Smooth muscle cell (in vitro differentiated cells): ENCODE results near the gene ARIH1. TPM values are rescaled to one million over a fixed set of nuclear protein-coding genes. Genes with fewer than 3 reads are reported as not detected.

ENCODE experiments used
- DNase-seq: peaks from one replicate; lab custom pipeline; 2025; ENCODE audit not compliant: unreplicated experiment; lab: John Stamatoyannopoulos, UW
- H2AFZ ChIP-seq: fragments of 200-600 bp; sonication (generic); 2 replicates; pipeline ENCODE4 v1.6.0; 2016; ENCODE audit warnings: antibody characterized with exemption, low read depth, mild to moderate bottlenecking
- H3F3A ChIP-seq: fragments of 200-600 bp; sonication (generic); 2 replicates; pipeline ENCODE4 v1.6.0; 2017; ENCODE audit warnings: antibody characterized with exemption, low read depth
- H3K27ac ChIP-seq: fragments of 200-600 bp; sonication (generic); 2 replicates; pipeline ENCODE4 v1.5.1; 2016; ENCODE audit warnings: low read depth, mild to moderate bottlenecking
- H3K27me3 ChIP-seq: fragments of 200-600 bp; sonication (generic); 2 replicates; pipeline ENCODE4 v1.6.1; 2016; ENCODE audit warnings: low read depth, mild to moderate bottlenecking
- H3K36me3 ChIP-seq: fragments of 200-600 bp; sonication (generic); 2 replicates; pipeline ENCODE4 v1.5.1; 2016; ENCODE audit warnings: low read depth
- H3K4me1 ChIP-seq: fragments of 200-600 bp; sonication (generic); 2 replicates; pipeline ENCODE4 v1.5.1; 2016; ENCODE audit warnings: low read depth
- H3K4me2 ChIP-seq: fragments of 200-600 bp; sonication (generic); 2 replicates; pipeline ENCODE4 v1.6.0; 2016; ENCODE audit warnings: mild to moderate bottlenecking
- H3K4me3 ChIP-seq: fragments of 200-600 bp; sonication (generic); 2 replicates; pipeline ENCODE4 v1.5.1; 2016; ENCODE audit warnings: mild to moderate bottlenecking
- H3K79me2 ChIP-seq: fragments of 200-600 bp; sonication (generic); 2 replicates; pipeline ENCODE4 v1.6.0; 2016; ENCODE audit warnings: low read depth, mild to moderate bottlenecking
- H3K9ac ChIP-seq: fragments of 200-600 bp; sonication (generic); 2 replicates; pipeline ENCODE4 v1.6.0; 2016; ENCODE audit warnings: low read depth
- H3K9me3 ChIP-seq: fragments of 200-600 bp; sonication (generic); replicated peaks from 2 replicates; pipeline ENCODE4 v1.5.1; 2016; ENCODE audit warnings: low read depth
- H4K20me1 ChIP-seq: fragments of 200-600 bp; sonication (generic); 2 replicates; pipeline ENCODE4 v1.6.0; 2016; ENCODE audit warnings: low read depth
- CTCF ChIP-seq: fragments of 200-600 bp; sonication (generic); IDR thresholded peaks from 2 replicates; pipeline ENCODE4 v1.5.1; 2017; ENCODE audit warnings: borderline replicate concordance, mild to moderate bottlenecking, antibody characterized with exemption; ENCODE audit not compliant: insufficient read depth, poor library complexity, severe bottlenecking
- WGBS: methylation state at CpG from one replicate; pipeline ENCODE4 v1.1.7; 2016; ENCODE audit warnings: low lambda C conversion rate; 5-methylcytosine and 5-hydroxymethylcytosine counted together
- polyA plus RNA-seq: library from polyadenylated mRNA; unstranded; fragments of >200 nt; fragmentation: Nextera tagmentation; extraction: Ambion mirVana; gene quantifications from 2 replicates; pipeline ENCODE4 v1.2.1, GENCODE V29; 2016
- total RNA-seq: library from RNA; depleted of rRNA; stranded (reverse); fragments of >200 nt; gene quantifications from 2 replicates; pipeline ENCODE4 v1.2.3, GENCODE V29; 2014

ARIH1 gene
- total and polyA plus RNA-seq, 2 experiments from 2014 or later = 54.3 to 96.3 TPM

GRCh38 chr15:72460402-72460801 is 13.7 kb upstream of the ARIH1 start:
- H3K4me3 ChIP-seq = no peak overlapping the region
- H3K4me2 ChIP-seq = no peak overlapping the region
- H3F3A ChIP-seq = no peaks in the 10 kb centered on the region
- H3K9ac ChIP-seq = no peak overlapping the region
- H3K79me2 ChIP-seq = no peaks in the 10 kb centered on the region
- H3K4me1 ChIP-seq = no peaks in the 10 kb centered on the region
- no peaks in the 10 kb centered on the region for H3K36me3 ChIP-seq
- no peaks in the 10 kb centered on the region for H4K20me1 ChIP-seq
- H2AFZ ChIP-seq = no peak overlapping the region
- no peak for DNase-seq
- TF ChIP-seq CTCF = no peak
- 85% methylated on average over 3 of the region's 3 CpGs for WGBS
- no peaks in the 10 kb centered on the region for H3K27me3 ChIP-seq
- no peak overlapping the region for H3K27ac ChIP-seq
- H3K9me3 ChIP-seq = no peaks in the 10 kb centered on the region

- no peaks in the 10 kb centered on the region for H3K79me2 ChIP-seq
- H3F3A ChIP-seq = no peaks in the 10 kb centered on the region
- no peak overlapping the region for H3K4me2 ChIP-seq
- no peaks in the 10 kb centered on the region for H3K9me3 ChIP-seq
- no peaks in the 10 kb centered on the region for H3K4me1 ChIP-seq
- no peak overlapping the region for H3K27ac ChIP-seq
- no peak overlapping the region for H3K4me3 ChIP-seq
- H4K20me1 ChIP-seq = no peaks in the 10 kb centered on the region
- 89% methylated on average over 2 of the region's 2 CpGs for WGBS
- no peak for TF ChIP-seq CTCF
- no peak for DNase-seq
- no peak overlapping the region for H3K9ac ChIP-seq
- no peaks in the 10 kb centered on the region for H3K27me3 ChIP-seq
- H3K36me3 ChIP-seq = no peaks in the 10 kb centered on the region
- no peak overlapping the region for H2AFZ ChIP-seq
Measured at GRCh38 chr15:72463702-72464101, 10.4 kb upstream of the ARIH1 start.

- no peaks in the 10 kb centered on the region for H3F3A ChIP-seq
- no peaks in the 10 kb centered on the region for H3K9me3 ChIP-seq
- H3K79me2 ChIP-seq = no peaks in the 10 kb centered on the region
- 95% methylated on average over 7 of the region's 7 CpGs for WGBS
- no peak overlapping the region for H3K4me3 ChIP-seq
- H3K9ac ChIP-seq = no peak overlapping the region
- no peaks in the 10 kb centered on the region for H3K4me1 ChIP-seq
- no peaks in the 10 kb centered on the region for H3K27me3 ChIP-seq
- H3K4me2 ChIP-seq = no peak overlapping the region
- no peaks in the 10 kb centered on the region for H3K36me3 ChIP-seq
- TF ChIP-seq CTCF = no peak
- DNase-seq = no peak
- H4K20me1 ChIP-seq = no peaks in the 10 kb centered on the region
- no peak overlapping the region for H3K27ac ChIP-seq
- no peak overlapping the region for H2AFZ ChIP-seq
Measured at GRCh38 chr15:72464251-72464650, 9.9 kb upstream of the ARIH1 start.

DNA sequence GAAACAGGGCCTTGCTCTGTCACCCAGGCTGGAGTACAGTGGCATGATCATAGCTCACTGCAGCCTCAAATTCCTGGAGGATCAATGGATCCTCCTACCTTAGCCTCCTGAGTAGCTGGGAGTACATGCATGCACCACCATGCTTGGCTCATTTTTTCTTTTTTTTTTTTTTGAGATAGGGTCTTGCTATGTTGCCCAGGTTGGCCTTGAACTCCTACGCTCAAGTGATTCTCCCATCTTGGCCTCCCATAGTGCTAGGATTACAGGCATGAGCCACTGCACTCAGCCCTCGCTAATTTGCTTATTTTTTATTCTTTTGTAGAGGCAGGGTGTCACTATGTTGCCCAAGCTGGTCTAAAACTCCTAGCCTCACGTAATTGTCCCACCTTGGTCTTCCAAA is 6.0 kb upstream of the ARIH1 start:
- no peak overlapping the region for H3K4me3 ChIP-seq
- WGBS = 92% methylated on average over 3 of the region's 3 CpGs
- no peak for TF ChIP-seq CTCF
- H2AFZ ChIP-seq = no peak overlapping the region
- no peaks in the 10 kb centered on the region for H3K9me3 ChIP-seq
- no peaks in the 10 kb centered on the region for H4K20me1 ChIP-seq
- no peak overlapping the region for H3K4me2 ChIP-seq
- no peaks in the 10 kb centered on the region for H3K79me2 ChIP-seq
- H3F3A ChIP-seq = no peaks in the 10 kb centered on the region
- no peak overlapping the region for H3K27ac ChIP-seq
- no peaks in the 10 kb centered on the region for H3K36me3 ChIP-seq
- H3K4me1 ChIP-seq = peaks cover 5% of the 10 kb centered on the region
- DNase-seq = no peak
- H3K9ac ChIP-seq = no peak overlapping the region
- H3K27me3 ChIP-seq = no peaks in the 10 kb centered on the region
